ENCODE measurements around the gene SMIM9.

SMIM9 gene

DNA sequence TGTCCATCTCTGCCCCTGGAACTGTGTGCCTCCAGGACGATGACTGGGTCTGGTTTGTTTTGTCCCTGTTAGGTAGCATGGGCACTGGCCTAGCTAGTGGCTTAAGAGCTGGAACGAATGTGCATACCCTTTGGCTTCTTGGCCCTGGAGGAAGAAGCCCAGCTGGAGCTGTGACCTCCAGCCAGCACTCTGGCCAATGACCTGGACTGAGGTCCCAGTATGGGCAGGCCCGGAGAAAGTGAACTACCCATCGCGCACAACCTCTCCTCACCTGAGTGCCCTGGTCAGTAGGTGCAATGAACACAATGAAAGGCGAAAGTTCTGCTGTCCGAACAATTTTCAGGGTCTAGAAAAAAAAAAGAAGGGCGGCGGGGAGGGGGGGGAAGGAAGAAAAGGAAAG lies 53.5 kb downstream of the SMIM9 start:
- H3K9me3 Mint-ChIP-seq: peaks cover 49% of the 10 kb centered on the region
- H3K4me3 Mint-ChIP-seq: no peak overlapping the region
- H3K27me3 Mint-ChIP-seq (ENCODE audit: low read depth, poor library complexity): peaks cover 5% of the 10 kb centered on the region
- no peaks in the 10 kb centered on the region for H3K4me1 Mint-ChIP-seq
- H3K27ac Mint-ChIP-seq: no peak overlapping the region
- H3K36me3 Mint-ChIP-seq (ENCODE audit: low read depth): peaks cover 35% of the 10 kb centered on the region
- TF ChIP-seq CTCF (IDR thresholded peaks at IDR 0.05): no peak
- DNase-seq: no peak

DNA sequence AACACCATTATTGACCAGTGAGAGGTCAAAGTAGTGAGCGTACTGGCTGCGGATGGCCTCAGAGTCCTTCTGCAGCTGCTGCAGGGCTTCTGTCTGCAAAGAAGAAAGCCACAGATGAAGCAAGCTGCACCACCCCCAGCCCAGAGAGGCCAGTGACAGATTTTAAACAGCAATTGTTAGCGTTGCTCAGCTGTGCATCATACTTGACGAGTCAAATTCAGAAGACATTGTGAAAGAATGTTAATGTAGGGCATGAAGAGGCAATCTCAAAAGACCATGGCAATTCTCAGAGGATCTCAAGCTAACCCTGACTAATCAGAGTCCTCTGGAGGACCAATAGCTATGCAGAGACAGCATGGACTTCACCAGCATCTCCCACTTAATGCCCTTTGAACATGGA lies 55.2 kb downstream of the SMIM9 start:
- TF ChIP-seq CTCF (IDR thresholded peaks at IDR 0.05): no peak
- Mint-ChIP-seq H3K27ac (peak overlapping the region; percentile 45), H3K36me3 (ENCODE audit: low read depth) (peaks cover 44% of the 10 kb centered on the region), H3K4me3 (no peak overlapping the region), H3K9me3 (peaks cover 46% of the 10 kb centered on the region), H3K4me1 (no peaks in the 10 kb centered on the region), H3K27me3 (ENCODE audit: low read depth, poor library complexity) (peaks cover 5% of the 10 kb centered on the region)
- no peak for DNase-seq

- H3K36me3 Mint-ChIP-seq (ENCODE audit: low read depth): peaks cover 61% of the 10 kb centered on the region
Observed at GRCh38 chrX:154776753-154777152, 57.7 kb downstream of the SMIM9 start.

GRCh38 chrX:154775419-154776349 lies 58.8 kb downstream of the SMIM9 start:
- H3K9me3 Mint-ChIP-seq: peaks cover 52% of the 10 kb centered on the region
- H3K27ac Mint-ChIP-seq: no peak overlapping the region
- no peaks in the 10 kb centered on the region for H3K4me1 Mint-ChIP-seq
- H3K4me3 Mint-ChIP-seq: no peak overlapping the region
- peaks cover 5% of the 10 kb centered on the region for H3K27me3 Mint-ChIP-seq (ENCODE audit: low read depth, poor library complexity)
- peaks cover 67% of the 10 kb centered on the region for H3K36me3 Mint-ChIP-seq (ENCODE audit: low read depth)
- no peak for DNase-seq
- TF ChIP-seq CTCF (IDR thresholded peaks at IDR 0.05): no peak

More at GRCh38 chrX:154776753-154777152, 57.7 kb downstream of the SMIM9 start:
- no peak for DNase-seq
- Mint-ChIP-seq H3K4me3 (no peak overlapping the region), H3K27me3 (ENCODE audit: low read depth, poor library complexity) (peaks cover 5% of the 10 kb centered on the region), H3K27ac (no peak overlapping the region), H3K4me1 (no peaks in the 10 kb centered on the region), H3K9me3 (peaks cover 46% of the 10 kb centered on the region)
- TF ChIP-seq CTCF (IDR thresholded peaks at IDR 0.05): no peak

DNA sequence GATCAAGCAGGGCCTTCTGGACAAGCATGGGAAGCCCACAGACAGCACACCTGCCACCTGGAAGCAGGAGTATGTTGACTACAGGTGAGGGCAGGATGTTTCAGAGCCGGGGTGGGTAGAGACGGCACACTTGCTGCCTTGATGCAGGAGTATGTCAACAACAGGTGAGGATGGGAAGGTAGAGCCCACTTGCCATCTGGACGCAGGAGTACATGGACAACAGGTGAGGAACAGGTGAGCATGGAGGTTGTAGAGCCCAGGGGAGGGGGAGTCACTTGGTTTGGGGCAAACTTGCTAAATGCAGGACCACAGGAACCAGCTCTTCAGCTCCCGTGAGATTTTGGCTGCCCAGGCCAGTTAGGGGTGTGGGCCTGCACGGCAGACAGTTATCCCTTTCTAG lies 59.8 kb downstream of the SMIM9 start:
- TF ChIP-seq CTCF (IDR thresholded peaks at IDR 0.05): no peak
- no peaks in the 10 kb centered on the region for H3K4me1 Mint-ChIP-seq

More for the DNA sequence above, 59.8 kb downstream of the SMIM9 start:
- no peak for DNase-seq
- Mint-ChIP-seq H3K36me3 (ENCODE audit: low read depth) (peaks cover 77% of the 10 kb centered on the region), H3K27ac (no peak overlapping the region), H3K9me3 (peaks cover 57% of the 10 kb centered on the region), H3K4me3 (no peak overlapping the region), H3K27me3 (ENCODE audit: low read depth, poor library complexity) (peaks cover 5% of the 10 kb centered on the region)
